NOMO-1 treated with DMSO at 0.1 percent for 48 hours (cell line): ENCODE measurements around the gene MAP3K5.
"Not testable (repeated sequence)": the region's sequence is repeated elsewhere in the genome, so short reads cannot be mapped to it uniquely, and the experiment has no call there.

Experiments used
- DNase-seq: peaks from one replicate; lab custom pipeline; 2025; ENCODE audit not compliant: unreplicated experiment; lab: John Stamatoyannopoulos, UW

The MAP3K5 gene

GRCh38 chr6:136586295-136586694 lies 206.0 kb downstream of the MAP3K5 start:
- DNase-seq, result no peak

- not testable (repeated sequence) for DNase-seq
Observed at GRCh38 chr6:136585523-136585922, 206.8 kb downstream of the MAP3K5 start.

DNA sequence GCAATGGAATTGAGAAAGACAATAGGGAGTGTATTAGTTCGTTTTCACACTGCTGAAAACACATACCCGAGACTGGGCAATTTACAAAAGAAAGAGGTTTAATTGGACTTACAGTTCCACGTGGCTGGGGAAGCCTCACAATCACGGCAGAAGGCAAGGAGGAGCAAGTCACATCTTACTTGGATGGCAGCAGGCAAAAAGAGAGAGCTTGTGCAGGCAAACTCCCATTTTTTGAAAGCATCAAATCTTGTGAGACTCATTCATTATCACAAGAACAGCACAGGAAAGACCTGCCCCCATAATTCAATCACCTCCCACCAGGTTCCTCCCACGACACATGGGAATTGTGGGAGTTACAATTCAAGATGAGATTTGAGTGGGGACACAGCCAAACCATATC lies 208.0 kb downstream of the MAP3K5 start:
- DNase-seq, result not testable (repeated sequence)

DNA sequence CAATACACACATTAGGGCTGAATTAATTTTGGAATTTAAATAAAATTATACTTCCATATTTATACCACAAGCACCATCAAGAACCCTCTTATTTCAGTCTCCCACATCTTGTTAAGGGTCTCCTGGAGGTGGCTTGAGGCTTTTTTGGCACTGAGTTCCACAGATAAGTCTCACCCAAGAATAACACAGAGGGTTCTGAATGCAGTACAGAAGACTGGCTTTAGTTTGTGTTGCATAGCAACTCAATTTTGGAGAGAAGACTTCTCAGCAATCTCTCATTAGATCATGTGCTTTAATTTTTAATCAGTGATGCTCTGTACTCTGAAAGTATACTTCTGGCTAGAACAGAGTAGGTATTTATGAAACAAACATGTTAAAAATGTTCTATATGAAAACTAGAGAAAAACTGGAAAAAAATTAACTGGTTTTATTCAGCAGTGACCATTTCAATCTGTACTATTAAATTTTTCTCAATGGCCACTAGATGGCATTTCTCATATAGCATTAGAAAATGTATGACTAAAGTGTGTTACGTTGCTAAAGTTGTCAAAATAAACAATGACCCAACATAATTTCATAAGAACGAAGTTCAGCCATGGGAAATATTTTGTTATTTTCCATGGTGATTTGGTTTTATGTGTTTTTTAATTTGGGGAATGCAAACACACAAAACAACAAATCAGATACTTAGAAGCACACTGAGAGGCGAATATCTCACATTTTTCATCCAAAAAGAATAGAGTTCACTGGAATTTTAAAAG lies 209.4 kb downstream of the MAP3K5 start:
- peak; percentile 48 for DNase-seq

DNA sequence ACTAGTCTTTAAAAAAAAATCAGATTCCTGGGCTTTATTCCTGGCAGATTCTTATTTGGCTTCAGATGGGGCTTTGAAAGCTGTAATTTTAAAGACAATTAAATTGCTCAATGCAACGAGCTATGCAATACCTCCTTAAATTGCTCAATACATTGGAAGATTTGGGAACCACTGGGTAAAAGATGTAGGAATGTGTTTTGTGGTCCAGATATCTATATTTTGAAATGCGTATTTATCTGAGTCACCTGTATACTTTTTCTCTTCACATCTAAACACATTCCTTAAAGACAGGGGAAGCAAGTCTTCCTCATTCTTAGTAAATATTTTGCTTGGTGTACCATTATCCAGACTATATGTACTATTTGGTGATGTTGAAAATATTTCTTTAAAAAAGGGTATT lies 212.5 kb downstream of the MAP3K5 start:
- no peak for DNase-seq

DNA sequence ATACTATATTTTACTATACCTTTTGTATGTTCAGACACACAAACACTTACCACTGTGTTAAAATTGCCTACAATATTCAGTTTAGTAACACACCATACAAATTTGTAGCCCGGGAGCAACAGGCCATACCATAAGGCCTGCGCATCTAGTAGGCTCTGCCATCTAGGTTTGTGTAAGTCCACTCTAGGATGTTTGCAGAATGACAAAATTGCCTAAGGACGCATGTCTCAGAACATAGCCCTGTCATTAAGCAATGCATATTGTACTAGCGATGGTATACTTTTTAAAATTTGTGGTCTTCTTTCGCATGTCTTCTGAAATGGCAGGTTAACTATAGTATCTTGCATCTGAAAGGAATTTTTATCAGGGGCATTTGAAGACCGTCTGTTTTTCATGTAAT lies 215.5 kb downstream of the MAP3K5 start:
- no peak for DNase-seq

DNA sequence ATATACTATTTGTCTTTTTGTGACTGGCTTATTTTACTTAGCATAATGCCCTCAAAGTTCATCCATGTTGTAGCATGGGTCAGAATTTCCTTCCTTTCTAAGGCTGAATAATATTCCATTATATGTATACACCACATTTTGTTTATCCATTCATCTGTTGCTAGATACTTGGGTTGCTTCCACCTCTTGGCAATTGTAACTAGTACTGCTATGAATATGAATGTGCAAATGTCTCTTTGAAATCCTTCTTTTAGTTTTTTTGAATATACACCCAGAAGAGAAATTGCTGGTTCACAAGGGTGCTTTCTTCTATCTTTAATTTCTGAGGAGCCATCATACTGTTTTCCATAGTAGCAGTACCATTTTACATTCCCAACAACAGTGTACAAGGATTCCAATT lies 220.8 kb downstream of the MAP3K5 start:
- no peak for DNase-seq

DNA sequence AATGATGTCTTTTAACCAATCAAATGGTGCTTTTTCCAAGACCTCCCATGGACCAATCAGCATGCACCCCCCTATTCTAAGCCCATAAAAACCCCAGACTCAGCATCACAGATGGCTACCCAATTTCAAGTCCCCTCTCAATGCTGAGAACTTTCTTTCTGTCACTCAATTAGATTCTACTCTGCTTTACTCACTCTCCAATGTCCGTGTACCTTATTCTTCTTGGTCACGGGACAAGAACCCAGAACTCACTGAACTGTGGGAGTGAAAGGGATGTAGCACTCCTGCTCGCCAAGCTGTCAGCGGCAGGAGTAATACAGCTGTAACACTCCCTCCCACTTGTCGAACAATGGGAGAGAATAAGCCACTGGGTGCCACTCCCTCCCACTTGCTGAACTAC lies 221.2 kb downstream of the MAP3K5 start:
- no peak for DNase-seq

DNA sequence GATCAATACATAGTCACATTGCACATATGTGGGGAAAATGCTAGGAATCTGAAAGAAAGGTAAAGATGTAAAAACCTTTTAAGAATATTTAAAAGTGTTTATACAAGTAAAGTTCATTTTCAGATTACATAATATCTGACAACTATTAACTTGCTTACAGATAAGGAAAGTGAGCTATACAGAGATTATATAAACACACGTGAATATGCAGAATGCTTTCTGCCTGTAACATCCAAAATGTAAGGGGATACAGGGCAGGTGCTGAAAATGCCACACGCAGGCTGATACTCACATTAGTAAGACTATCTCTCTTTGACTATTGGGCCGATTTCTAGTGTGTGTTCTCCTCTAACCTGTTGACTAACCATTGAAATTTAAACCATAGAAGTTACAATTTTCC lies 224.1 kb downstream of the MAP3K5 start:
- DNase-seq, result no peak

DNA sequence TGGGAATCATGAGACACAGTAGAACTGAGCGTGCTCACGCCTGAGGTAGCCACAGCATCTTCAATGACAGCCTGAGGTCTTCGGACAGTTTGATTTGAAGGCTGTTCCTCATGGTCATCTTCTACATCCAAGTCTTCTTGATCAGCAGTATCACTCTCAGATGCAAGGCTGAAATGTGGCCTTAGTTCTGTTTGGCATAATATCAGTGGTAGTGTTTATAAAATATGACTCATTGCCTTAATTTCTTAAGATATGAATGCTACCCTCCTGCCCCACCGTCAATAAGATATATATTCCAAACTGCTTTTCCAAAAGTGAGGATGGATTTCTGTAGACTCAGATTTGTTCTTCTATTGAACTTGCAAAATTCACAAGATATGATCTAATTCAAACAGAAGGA lies 224.6 kb downstream of the MAP3K5 start:
- DNase-seq, result no peak

DNA sequence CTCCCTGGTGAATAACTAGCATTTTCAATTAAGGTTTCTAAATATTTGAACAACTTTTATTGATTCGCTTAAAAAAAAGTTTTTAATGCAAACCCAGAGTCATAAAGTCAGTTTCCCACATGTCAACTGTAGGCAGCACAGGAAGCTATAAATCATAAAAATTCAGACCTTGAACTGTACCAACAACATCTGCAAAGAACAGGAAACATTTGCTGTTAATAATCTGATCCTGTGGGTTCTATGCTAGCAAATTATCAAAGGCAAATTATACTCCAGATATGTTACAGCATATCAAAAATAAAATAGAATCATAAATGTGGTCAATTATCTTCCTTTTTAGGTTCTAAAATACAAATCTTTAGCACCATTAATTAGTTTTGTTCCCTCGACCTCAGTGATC lies 225.4 kb downstream of the MAP3K5 start:
- peak; percentile 53 for DNase-seq

GRCh38 chr6:136566007-136566487 lies 226.2 kb downstream of the MAP3K5 start:
- DNase-seq, result peak; percentile 79

- DNase-seq, result no peak
Observed at GRCh38 chr6:136564180-136564579, 228.1 kb downstream of the MAP3K5 start.

- no peak for DNase-seq
Observed at GRCh38 chr6:136563386-136564152, 228.7 kb downstream of the MAP3K5 start.

DNA sequence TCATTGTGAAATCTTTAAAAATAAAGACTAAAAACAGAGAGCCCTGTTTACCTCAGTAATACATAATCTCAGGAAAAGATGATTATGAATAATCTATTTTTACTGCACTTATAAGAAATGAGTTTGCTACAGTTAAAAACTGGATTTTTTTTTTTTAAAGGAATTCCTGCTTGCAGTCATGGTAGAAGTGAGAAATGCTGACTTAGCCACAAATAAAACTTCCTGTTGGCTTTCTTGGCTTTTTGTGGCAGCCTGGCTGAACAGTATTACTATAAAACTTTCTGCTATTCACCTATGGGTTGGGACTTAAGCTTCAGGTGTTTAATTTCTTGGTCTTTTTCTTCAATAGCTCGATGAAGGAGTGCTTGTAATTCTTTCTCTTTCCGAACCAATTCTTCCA lies 230.1 kb downstream of the MAP3K5 start:
- no peak for DNase-seq

GRCh38 chr6:136553166-136553787 lies 239.0 kb downstream of the MAP3K5 start:
- DNase-seq, result no peak

- DNase-seq, result no peak
Observed at GRCh38 chr6:136552054-136552453, 240.2 kb downstream of the MAP3K5 start.

- DNase-seq, result no peak
Observed at GRCh38 chr6:136551103-136551502, 241.2 kb downstream of the MAP3K5 start.

DNA sequence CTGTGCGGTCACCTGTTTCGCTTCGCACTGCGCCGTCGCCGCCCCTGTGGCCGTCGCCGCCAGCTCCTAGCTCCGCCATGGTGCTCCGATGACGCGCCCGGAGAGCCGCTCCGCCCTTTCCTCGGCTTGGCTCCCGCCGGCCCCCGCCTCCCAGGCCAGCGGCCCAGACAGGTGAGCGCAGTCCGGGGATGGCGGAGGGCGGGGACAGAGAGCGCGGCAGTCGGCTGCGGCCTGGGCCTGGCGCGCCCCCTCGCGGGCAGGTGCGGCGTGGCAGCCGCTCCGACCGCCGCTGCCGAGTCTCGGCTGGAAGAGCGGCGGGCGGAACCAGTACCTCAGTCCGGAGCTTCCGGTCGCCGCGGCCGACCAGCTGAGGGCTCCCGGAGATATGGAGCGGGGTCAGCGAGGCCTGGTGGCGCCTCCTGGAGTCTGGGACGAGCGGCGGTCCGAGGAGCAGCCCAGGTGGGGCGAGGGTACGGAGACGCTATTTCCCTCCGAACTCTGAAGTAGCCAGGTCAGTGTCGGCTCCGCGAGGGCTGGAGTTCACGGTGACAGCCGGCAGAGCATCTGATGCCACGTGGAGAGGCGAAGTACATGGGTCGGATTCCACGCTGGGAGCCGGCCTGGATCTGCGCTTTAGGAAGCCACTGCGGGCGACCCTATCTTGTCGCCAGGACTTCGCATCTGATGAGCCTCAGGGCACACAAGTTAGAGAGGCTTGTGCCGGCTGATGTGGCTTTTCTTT lies 241.8 kb downstream of the MAP3K5 start, which contains the start of gene MAP7:
Gene MAP7 (minus strand): TSS at position 93 of the 742 bp plus-strand sequence. CDS start 14 bp downstream, at position 79.
- DNase-seq, result no peak

DNA sequence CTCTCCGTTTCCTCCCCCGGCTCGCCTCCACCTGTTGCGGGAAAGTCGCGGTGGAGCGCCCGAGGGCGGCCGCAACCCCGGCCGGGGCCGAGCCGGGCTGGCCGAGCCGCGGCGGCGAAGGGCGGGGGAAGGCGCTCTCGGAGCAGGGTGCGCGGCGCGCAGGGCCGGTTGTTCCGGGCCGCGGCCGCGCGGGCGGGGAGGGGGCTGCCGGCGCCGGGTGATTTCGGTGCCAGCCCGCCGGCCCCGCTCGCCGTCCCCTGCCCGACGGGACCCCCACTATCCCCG lies 242.3 kb downstream of the MAP3K5 start:
- no peak for DNase-seq

DNA sequence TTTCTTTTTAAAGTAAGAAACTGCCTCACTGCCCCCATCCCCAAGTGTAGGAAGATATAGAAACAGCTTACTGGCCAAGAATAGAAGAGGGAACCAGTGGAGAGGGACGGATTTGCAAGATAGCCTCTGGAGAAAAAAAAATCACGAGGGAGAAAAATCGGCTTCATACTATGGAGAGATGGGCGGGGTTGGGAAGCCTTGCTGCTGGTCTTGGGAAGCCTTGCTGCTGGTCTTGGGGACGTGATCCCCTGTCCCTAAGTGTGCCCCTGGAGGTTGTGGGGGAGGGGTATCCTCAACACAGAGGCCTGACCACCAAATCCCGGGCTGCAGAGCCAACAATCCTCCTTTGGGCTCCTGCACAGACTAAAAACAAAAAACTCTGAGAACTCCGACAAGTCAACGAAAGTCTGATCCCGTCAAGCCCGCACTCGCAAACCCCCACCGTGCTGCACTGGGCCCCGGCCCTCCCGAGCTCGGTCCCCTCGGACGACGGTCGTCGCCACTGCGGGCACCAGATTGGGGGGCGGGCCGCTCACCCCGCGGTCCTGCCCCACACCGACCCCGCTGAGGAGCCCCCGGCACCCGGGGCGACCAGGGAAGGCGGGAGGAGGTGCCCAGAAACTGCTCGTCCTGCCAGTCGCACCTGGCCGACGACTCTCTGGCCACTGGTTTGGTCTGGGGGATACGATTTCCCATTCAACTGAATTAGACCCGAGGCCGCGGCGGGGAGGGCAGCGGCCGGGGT lies 242.8 kb downstream of the MAP3K5 start:
- DNase-seq, result no peak
